Aorta (tissue), 5 donors: ENCODE results near the gene C14orf132. TPM values are rescaled to one million over a fixed set of nuclear protein-coding genes. Genes with fewer than 3 reads are reported as not detected.

Experiments used
- ATAC-seq: fragments of 200-7000 bp; cut with Tn5 transposase; one replicate; pipeline ENCODE4 v1.9.1; 2022; ENCODE audit warnings: moderate library complexity; ENCODE audit not compliant: low FRiP score
- DNase-seq, 2 donors: peaks; one replicate each; pipeline ENCODE4 v3.0.0-alpha.2; 2020
- H3K27ac ChIP-seq, 2 donors: one replicate each; pipeline ENCODE4 v1.5.1; 2013; ENCODE audit warnings: low read length in 2 of 2, mild to moderate bottlenecking in 2 of 2, moderate library complexity in 2 of 2, control low read depth in 1 of 2, inconsistent platforms in 1 of 2, low read depth in 1 of 2
- H3K27me3 ChIP-seq, 2 donors: one replicate each; pipeline ENCODE4 v1.6.1; 2013; ENCODE audit warnings: control low read depth in 1 of 2, low read length in 1 of 2, mild to moderate bottlenecking in 1 of 2, moderate library complexity in 1 of 2; ENCODE audit not compliant: insufficient read depth in 2 of 2, control insufficient read depth in 1 of 2
- H3K36me3 ChIP-seq, 2 donors: one replicate each; pipeline ENCODE4 v1.6.1; 2013; ENCODE audit warnings: control low read depth in 1 of 2, low read length in 1 of 2, mild to moderate bottlenecking in 1 of 2; ENCODE audit not compliant: insufficient read depth in 2 of 2, control insufficient read depth in 1 of 2
- H3K4me1 ChIP-seq, 2 donors: one replicate each; pipeline ENCODE4 v1.6.1; 2013; ENCODE audit warnings: low read length in 2 of 2, control low read depth in 1 of 2, mild to moderate bottlenecking in 1 of 2, moderate library complexity in 1 of 2; ENCODE audit not compliant: insufficient read depth in 2 of 2, control insufficient read depth in 1 of 2
- H3K4me3 ChIP-seq, 2 donors: one replicate each; pipeline ENCODE4 v1.5.1; 2013; ENCODE audit warnings: low read length in 2 of 2, control low read depth in 1 of 2, mild to moderate bottlenecking in 1 of 2
- H3K9me3 ChIP-seq: one replicate; pipeline ENCODE4 v1.6.1; 2013; ENCODE audit warnings: mild to moderate bottlenecking, low read length; ENCODE audit not compliant: control insufficient read depth
- WGBS, 2 donors: extraction: QIAGEN DNeasy Blood & Tissue Kit; methylation state at CpG; one replicate each; pipeline ENCODE4 v1.1.7; 2013; 5-methylcytosine and 5-hydroxymethylcytosine counted together
- intact Hi-C, 2 donors: fragments of 100-400 bp; cut with DNase I; formaldehyde crosslinking; loops; one replicate each; pipeline versions ENCODE4 v1.14.2 to v1.15.0; 2022
- polyA plus RNA-seq, 2 donors: library from polyadenylated mRNA; stranded (reverse); fragments of 200-250 nt; gene quantifications; one replicate each; pipeline ENCODE4 v1.2.3, GENCODE V29; 2013
- total RNA-seq, 2 donors: library from RNA; stranded (reverse); fragmentation: NEBNext Ultra II Directional; extraction: Animal tissue kit (Norgen Biotek cat#: 25700); gene quantifications; one replicate each; pipeline ENCODE4 v1.2.1, GENCODE V29; 2021
- donor health status: healthy with polysubstance abuse.
- donor health status: Bipolar disorder and iron deficiency.
- donor health status: DM: no; HTN: no; CAD: no.
- donor health status: DM: no; HTN: no; CAD: no.
- donor health status: DM: yes; HTN: yes; CAD: no.

Gene C14orf132
- total and polyA plus RNA-seq, 4 donors = 10.8 to 39.1 (median 26.2) TPM

DNA sequence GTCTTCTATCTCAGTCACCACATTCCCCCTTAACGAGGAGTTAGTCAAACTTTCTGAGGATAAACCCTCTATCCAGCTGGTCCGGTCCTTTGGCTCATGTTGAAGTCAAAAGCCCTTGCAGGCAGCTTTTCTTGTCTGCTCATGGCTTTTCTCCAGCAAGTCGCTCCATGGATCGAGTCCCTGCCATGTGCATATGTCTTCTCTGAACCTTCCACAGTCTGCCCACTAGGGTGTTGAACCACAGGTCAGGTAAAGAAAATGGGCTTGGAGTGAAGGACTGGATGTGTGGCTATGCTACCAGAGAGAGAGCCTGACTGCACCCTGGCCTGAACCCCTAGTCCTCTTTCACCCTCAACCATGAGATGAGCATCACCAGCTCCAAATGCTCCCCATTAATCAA, 22.8 kb downstream of the C14orf132 start:
- DNase-seq (no peak), ATAC-seq (no peak)
- Histone ChIP-seq H3K27me3 (no peaks in the 10 kb centered on the region), H3K27ac (no peak overlapping the region), H3K4me3 (no peak overlapping the region), H3K4me1 (no peaks in the 10 kb centered on the region), H3K36me3 (no peaks in the 10 kb centered on the region), H3K9me3 (no peaks in the 10 kb centered on the region)
- 91 to 95% methylated on average over 4 of the region's 4 CpGs for WGBS, 2 donors
- intact Hi-C loops = no loop called here

DNA sequence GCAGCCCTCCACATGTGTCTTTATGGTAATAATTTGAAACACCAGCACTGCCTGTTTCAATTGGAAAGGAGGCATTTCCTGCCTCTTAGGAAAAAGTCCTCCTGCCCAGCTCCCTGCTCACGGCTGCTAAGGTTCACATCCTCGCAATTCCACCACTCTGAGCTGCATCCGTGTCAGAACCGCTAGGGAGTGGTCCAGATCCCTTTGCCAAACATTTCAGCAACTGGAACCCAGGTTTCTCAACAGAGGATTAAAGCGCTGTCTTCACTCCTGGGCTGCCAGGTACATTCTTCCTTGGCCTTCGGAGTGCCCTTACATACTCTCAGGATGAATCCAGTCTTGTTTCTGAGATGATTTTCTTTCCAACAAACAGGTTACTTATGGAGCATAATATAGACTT, 23.3 kb downstream of the C14orf132 start:
- intact Hi-C loops = no loop called here
- WGBS, 2 donors = 92% methylated on average over 6 of the region's 6 CpGs
- H3K27me3 ChIP-seq = no peaks in the 10 kb centered on the region
- peak in 1 of 2 donors; percentile 13 for DNase-seq
- no peak for ATAC-seq
- H3K36me3 ChIP-seq = no peaks in the 10 kb centered on the region
- H3K4me1 ChIP-seq = no peaks in the 10 kb centered on the region
- H3K9me3 ChIP-seq = no peaks in the 10 kb centered on the region
- no peak overlapping the region for H3K4me3 ChIP-seq
- no peak overlapping the region for H3K27ac ChIP-seq

- WGBS, 2 donors = 83 to 86% methylated on average over 5 of the region's 5 CpGs
- H3K27me3 ChIP-seq = no peaks in the 10 kb centered on the region
- DNase-seq (peak in 1 of 2 donors; percentile 38), ATAC-seq (no peak)
- no peaks in the 10 kb centered on the region for H3K36me3 ChIP-seq
- H3K27ac ChIP-seq = no peak overlapping the region
- H3K9me3 ChIP-seq = no peaks in the 10 kb centered on the region
- no peak overlapping the region for H3K4me3 ChIP-seq
- intact Hi-C loops = no loop called here
- H3K4me1 ChIP-seq = no peaks in the 10 kb centered on the region
Measured at GRCh38 chr14:96064866-96065265, 25.7 kb downstream of the C14orf132 start.

GRCh38 chr14:96065661-96066459, 26.7 kb downstream of the C14orf132 start:
- peak in 1 of 2 donors; percentile 34 for DNase-seq

GRCh38 chr14:96066976-96067375, 27.8 kb downstream of the C14orf132 start:
- Histone ChIP-seq H3K9me3 (no peaks in the 10 kb centered on the region), H3K36me3 (no peaks in the 10 kb centered on the region), H3K4me1 (no peaks in the 10 kb centered on the region), H3K4me3 (no peak overlapping the region), H3K27ac (no peak overlapping the region), H3K27me3 (no peaks in the 10 kb centered on the region)
- WGBS, 2 donors = 94 to 95% methylated on average over 5 of the region's 5 CpGs
- DNase-seq (peak in 1 of 2 donors; percentile 66), ATAC-seq (no peak)
- intact Hi-C loops = no loop called here

More at GRCh38 chr14:96065661-96066459, 26.7 kb downstream of the C14orf132 start:
- Histone ChIP-seq H3K9me3 (no peaks in the 10 kb centered on the region), H3K36me3 (no peaks in the 10 kb centered on the region), H3K4me3 (no peak overlapping the region), H3K27ac (no peak overlapping the region), H3K27me3 (no peaks in the 10 kb centered on the region), H3K4me1 (no peaks in the 10 kb centered on the region)
- intact Hi-C loops = no loop called here
- WGBS, 2 donors = 50 to 52% methylated on average over 11 of the region's 11 CpGs
- no peak for ATAC-seq

DNA sequence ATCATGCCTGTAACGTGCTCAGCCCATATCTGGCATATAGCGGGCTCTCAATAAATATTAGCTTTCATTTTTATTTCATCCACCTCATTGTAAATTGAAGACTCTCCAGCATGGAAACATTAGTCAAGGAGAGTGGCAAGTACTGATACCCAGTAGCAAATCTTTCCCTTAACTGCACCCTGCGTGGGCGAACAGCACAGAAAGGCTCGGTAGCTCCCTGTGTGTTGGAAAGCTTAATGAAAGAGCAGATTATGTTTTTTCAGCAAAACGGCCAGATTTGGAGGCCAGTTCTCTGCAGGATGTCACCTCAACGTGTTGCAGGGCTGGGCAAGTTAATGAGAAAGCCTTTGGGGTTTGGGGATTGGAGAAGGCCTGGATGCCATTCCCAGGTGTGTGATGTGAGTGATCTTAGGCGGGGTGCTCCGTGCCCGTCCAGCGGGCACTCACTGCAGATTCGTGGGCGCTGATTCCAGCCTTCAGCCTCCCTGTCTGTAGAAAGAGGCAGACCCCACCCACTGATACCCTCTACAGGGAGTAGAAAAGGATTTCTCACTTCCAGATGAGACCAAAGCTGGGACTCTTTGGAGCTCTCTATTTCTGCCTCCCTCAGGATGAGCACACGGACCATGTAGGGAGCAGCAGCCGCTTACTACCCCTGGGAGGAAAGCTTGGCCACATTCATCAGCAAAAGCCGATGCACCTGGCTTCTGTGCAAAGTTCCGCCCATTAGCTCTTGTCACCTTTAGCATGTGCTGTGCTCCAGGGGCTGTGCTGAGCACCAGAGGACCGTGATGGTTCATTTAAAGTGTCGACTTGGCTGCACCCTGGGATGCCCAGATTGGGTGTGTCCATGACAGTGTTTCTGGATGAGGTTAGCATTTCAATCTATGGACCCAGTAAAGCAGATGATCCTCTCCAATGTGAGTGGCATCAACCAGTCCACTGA, 29.1 kb downstream of the C14orf132 start:
- no peak for ATAC-seq
- peak in 1 of 2 donors; percentile 44 for DNase-seq
- Histone ChIP-seq H3K9me3 (no peaks in the 10 kb centered on the region), H3K27me3 (no peaks in the 10 kb centered on the region), H3K36me3 (no peaks in the 10 kb centered on the region), H3K27ac (no peak overlapping the region), H3K4me1 (no peaks in the 10 kb centered on the region), H3K4me3 (no peak overlapping the region)
- intact Hi-C loops = no loop called here
- WGBS, 2 donors = 88 to 90% methylated on average over 19 of the region's 19 CpGs

DNA sequence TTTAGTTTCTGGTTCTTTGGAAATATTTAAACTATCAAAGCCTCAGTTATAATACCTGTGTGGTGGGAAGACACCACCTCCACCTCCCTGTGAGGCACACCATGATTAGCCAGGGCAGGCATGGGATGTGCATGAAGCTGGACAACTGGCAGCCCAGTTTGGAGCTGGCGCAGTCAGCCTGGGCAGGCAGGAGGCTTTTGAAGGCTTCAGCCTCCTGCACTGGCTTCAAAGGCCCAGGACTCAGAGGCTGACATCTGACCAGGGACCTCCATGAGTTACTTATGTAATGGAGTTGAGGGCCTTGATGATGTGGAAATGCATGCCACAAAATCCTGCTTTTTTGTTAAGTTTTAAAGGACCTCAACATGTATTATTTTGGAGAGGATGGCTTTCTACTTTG, 30.3 kb downstream of the C14orf132 start:
- DNase-seq (peak in 1 of 2 donors; percentile 51), ATAC-seq (no peak)
- Histone ChIP-seq H3K4me3 (no peak overlapping the region), H3K9me3 (no peaks in the 10 kb centered on the region), H3K27me3 (no peaks in the 10 kb centered on the region), H3K4me1 (no peaks in the 10 kb centered on the region), H3K36me3 (no peaks in the 10 kb centered on the region), H3K27ac (no peak overlapping the region)
- WGBS, 2 donors = 0 to 100% methylated on average over 1 of the region's 1 CpG
- intact Hi-C loops = no loop called here

DNA sequence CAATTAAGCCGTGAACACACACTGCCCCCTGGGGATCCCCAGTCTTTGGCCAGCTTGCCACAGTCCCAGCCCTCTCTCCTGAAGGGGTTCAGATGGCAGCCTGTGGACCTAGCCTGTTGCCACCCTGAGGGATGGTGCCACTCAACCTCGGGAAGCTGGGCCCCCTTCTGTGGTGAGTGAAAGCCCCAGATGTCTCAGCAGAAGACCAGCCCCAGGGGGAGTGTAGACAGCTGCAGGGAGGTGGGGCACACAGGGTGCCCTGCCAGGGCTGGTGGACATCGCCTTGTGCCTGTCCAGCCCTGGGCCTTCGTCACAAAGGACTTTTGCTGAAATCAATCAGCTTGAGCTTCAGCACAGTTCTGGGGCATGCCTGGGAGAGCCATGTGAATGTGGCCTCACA, 32.4 kb downstream of the C14orf132 start:
- 88 to 94% methylated on average over 4 of the region's 4 CpGs for WGBS, 2 donors
- Histone ChIP-seq H3K9me3 (no peaks in the 10 kb centered on the region), H3K27ac (no peak overlapping the region), H3K27me3 (no peaks in the 10 kb centered on the region), H3K36me3 (no peaks in the 10 kb centered on the region), H3K4me3 (no peak overlapping the region), H3K4me1 (no peaks in the 10 kb centered on the region)
- ATAC-seq (no peak), DNase-seq (peak in 1 of 2 donors; percentile 58)
- intact Hi-C loops = no loop called here
